Neural progenitor cell (in vitro differentiated cells): ENCODE data around the gene KLHL20. TPM values are rescaled to one million over a fixed set of nuclear protein-coding genes. Genes with fewer than 3 reads are reported as not detected.

Experiments
- DNase-seq: peaks from one replicate; pipeline ENCODE4 v3.0.0-alpha.2; 2016; ENCODE audit warnings: low spot score
- H2AFZ ChIP-seq: fragments of 200-600 bp; sonication (generic); replicated peaks from 2 replicates; pipeline ENCODE4 v1.6.1; 2016; ENCODE audit warnings: antibody characterized with exemption
- H3F3A ChIP-seq: fragments of 200-600 bp; sonication (generic); 2 replicates; pipeline ENCODE4 v1.6.1; 2016; ENCODE audit warnings: antibody characterized with exemption, low read depth
- H3K27ac ChIP-seq: fragments of 200-600 bp; sonication (generic); 2 replicates; pipeline ENCODE4 v1.5.1; 2016; ENCODE audit warnings: mild to moderate bottlenecking
- H3K27me3 ChIP-seq: fragments of 200-600 bp; sonication (generic); 2 replicates; pipeline ENCODE4 v1.6.1; 2016; ENCODE audit warnings: mild to moderate bottlenecking, moderate library complexity
- H3K36me3 ChIP-seq: fragments of 200-600 bp; sonication (generic); 2 replicates; pipeline ENCODE4 v1.5.1; 2016
- H3K4me1 ChIP-seq: fragments of 200-600 bp; sonication (generic); 2 replicates; pipeline ENCODE4 v1.6.1; 2016; ENCODE audit warnings: mixed run types
- H3K4me2 ChIP-seq: fragments of 200-600 bp; sonication (generic); 2 replicates; pipeline ENCODE4 v1.6.1; 2016
- H3K4me3 ChIP-seq: fragments of 200-600 bp; sonication (generic); 2 replicates; pipeline ENCODE4 v1.5.1; 2016
- H3K79me2 ChIP-seq: fragments of 200-600 bp; sonication (generic); 2 replicates; pipeline ENCODE4 v1.6.1; 2016; ENCODE audit warnings: low read depth
- H3K9ac ChIP-seq: fragments of 200-600 bp; sonication (generic); 2 replicates; pipeline ENCODE4 v1.6.1; 2016
- H3K9me3 ChIP-seq: fragments of 200-600 bp; sonication (generic); 2 replicates; pipeline ENCODE4 v1.5.1; 2016; ENCODE audit warnings: low read depth
- H4K20me1 ChIP-seq: fragments of 200-600 bp; sonication (generic); 2 replicates; pipeline ENCODE4 v1.6.1; 2016; ENCODE audit warnings: low read depth
- H3K27ac Mint-ChIP-seq: 3 replicates; pipeline ENCODE4 v1.8.0; 2021; ENCODE audit warnings: mixed read lengths
- H3K27me3 Mint-ChIP-seq: 2 replicates; pipeline ENCODE4 v1.8.0; 2022; ENCODE audit warnings: low read depth, mild to moderate bottlenecking, inconsistent platforms, moderate library complexity, mixed read lengths; ENCODE audit not compliant: insufficient read depth
- H3K36me3 Mint-ChIP-seq: 3 replicates; pipeline ENCODE4 v1.8.0; 2021; ENCODE audit warnings: mixed read lengths
- H3K4me1 Mint-ChIP-seq: 3 replicates; pipeline ENCODE4 v1.8.0; 2021; ENCODE audit warnings: mixed read lengths
- H3K4me3 Mint-ChIP-seq: 3 replicates; pipeline ENCODE4 v1.8.0; 2021; ENCODE audit warnings: mild to moderate bottlenecking, moderate library complexity, mixed read lengths
- H3K9me3 Mint-ChIP-seq: 3 replicates; pipeline ENCODE4 v1.8.0; 2020; ENCODE audit warnings: mixed read lengths
- EZH2 ChIP-seq: fragments of 200-600 bp; sonication (generic); IDR thresholded peaks from 2 replicates; pipeline ENCODE4 v1.6.1; 2017; ENCODE audit warnings: antibody characterized with exemption, mild to moderate bottlenecking, moderate library complexity
- EZH2phosphoT487 ChIP-seq: fragments of 200-600 bp; sonication (generic); IDR thresholded peaks from 2 replicates; pipeline ENCODE4 v1.6.1; 2017; ENCODE audit warnings: antibody characterized with exemption
- total RNA-seq: library from RNA; depleted of rRNA; stranded (reverse); fragments of >200 nt; gene quantifications from 2 replicates; pipeline ENCODE4 v1.2.3, GENCODE V29; 2015; ENCODE audit warnings: low replicate concordance
- TF ChIP-seq, protein P1 (sequence below): fragments of 200-600 bp; sonication (generic); IDR thresholded peaks from 2 replicates; pipeline ENCODE4 v1.5.1; 2017; ENCODE audit warnings: antibody characterized with exemption, mild to moderate bottlenecking

Gene KLHL20
- total RNA-seq, 1 donor from 2014 or later, result 30.4 TPM

DNA sequence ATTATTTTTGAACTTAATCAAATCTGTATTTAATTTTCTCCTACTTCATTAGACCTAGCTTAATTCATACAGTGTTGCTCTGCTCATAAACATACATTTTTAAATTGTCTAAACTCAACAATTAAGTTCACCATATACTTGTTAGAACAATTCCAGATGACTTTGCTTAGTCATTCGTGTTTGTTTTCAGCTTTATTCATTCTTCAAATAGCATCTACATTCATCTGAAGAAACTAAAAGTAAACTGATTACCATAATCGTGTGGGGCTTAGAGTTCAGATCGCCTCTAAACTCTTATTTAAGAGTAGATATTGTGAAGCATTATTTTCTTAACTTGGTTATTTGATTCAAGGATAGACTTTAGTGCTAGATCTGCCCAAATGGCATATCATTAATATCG, 34.4 kb downstream of the KLHL20 start:
- peaks cover 4% of the 10 kb centered on the region for H3K36me3 ChIP-seq
- H4K20me1 ChIP-seq, result no peaks in the 10 kb centered on the region
- H3K4me3 ChIP-seq, result no peak overlapping the region
- peaks cover 2% of the 10 kb centered on the region for H3K36me3 Mint-ChIP-seq
- H3K4me1 ChIP-seq, result no peaks in the 10 kb centered on the region
- no peaks in the 10 kb centered on the region for H3K27me3 ChIP-seq
- no peaks in the 10 kb centered on the region for H3K9me3 ChIP-seq
- peaks cover 3% of the 10 kb centered on the region for H3K79me2 ChIP-seq
- H3K9me3 Mint-ChIP-seq, result no peaks in the 10 kb centered on the region
- H3K4me2 ChIP-seq, result no peak overlapping the region
- H3K4me1 Mint-ChIP-seq, result no peaks in the 10 kb centered on the region
- TF ChIP-seq, protein P1, sequence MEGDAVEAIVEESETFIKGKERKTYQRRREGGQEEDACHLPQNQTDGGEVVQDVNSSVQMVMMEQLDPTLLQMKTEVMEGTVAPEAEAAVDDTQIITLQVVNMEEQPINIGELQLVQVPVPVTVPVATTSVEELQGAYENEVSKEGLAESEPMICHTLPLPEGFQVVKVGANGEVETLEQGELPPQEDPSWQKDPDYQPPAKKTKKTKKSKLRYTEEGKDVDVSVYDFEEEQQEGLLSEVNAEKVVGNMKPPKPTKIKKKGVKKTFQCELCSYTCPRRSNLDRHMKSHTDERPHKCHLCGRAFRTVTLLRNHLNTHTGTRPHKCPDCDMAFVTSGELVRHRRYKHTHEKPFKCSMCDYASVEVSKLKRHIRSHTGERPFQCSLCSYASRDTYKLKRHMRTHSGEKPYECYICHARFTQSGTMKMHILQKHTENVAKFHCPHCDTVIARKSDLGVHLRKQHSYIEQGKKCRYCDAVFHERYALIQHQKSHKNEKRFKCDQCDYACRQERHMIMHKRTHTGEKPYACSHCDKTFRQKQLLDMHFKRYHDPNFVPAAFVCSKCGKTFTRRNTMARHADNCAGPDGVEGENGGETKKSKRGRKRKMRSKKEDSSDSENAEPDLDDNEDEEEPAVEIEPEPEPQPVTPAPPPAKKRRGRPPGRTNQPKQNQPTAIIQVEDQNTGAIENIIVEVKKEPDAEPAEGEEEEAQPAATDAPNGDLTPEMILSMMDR, result no peak
- no peak for TF ChIP-seq EZH2phosphoT487
- no peak for TF ChIP-seq EZH2
- H3K4me3 Mint-ChIP-seq, result no peak overlapping the region
- no peak overlapping the region for H3K9ac ChIP-seq
- no peaks in the 10 kb centered on the region for H3F3A ChIP-seq
- no peak overlapping the region for H3K27ac Mint-ChIP-seq
- H3K27ac ChIP-seq, result no peak overlapping the region
- H2AFZ ChIP-seq, result no peak overlapping the region
- no peaks in the 10 kb centered on the region for H3K27me3 Mint-ChIP-seq
- DNase-seq, result no peak

DNA sequence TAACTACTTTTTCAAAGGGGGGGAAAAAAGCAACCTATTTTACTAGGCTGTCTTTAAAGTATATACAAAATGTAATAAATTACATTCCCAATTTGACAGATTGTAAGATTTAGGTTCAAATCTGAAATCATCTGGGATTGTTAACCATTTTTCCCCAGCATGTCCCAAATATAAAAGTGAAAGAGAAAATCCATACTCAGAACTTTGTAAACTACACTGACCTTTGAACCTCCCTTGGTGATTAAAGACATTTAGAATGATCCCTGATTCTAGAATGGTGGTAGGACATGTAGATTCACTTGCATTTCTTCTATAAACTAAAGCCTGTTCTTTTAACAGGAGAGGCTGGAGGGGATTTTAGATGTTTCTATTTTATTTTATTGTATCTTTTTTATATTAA, 39.0 kb downstream of the KLHL20 start:
- no peaks in the 10 kb centered on the region for H3K27me3 ChIP-seq
- H3K4me1 Mint-ChIP-seq, result no peaks in the 10 kb centered on the region
- no peak overlapping the region for H2AFZ ChIP-seq
- no peak overlapping the region for H3K4me2 ChIP-seq
- no peaks in the 10 kb centered on the region for H3K4me1 ChIP-seq
- no peak overlapping the region for H3K4me3 Mint-ChIP-seq
- no peaks in the 10 kb centered on the region for H3K79me2 ChIP-seq
- H3K9me3 ChIP-seq, result no peaks in the 10 kb centered on the region
- H4K20me1 ChIP-seq, result no peaks in the 10 kb centered on the region
- H3K27ac Mint-ChIP-seq, result no peak overlapping the region
- no peak overlapping the region for H3K27ac ChIP-seq
- H3K4me3 ChIP-seq, result no peak overlapping the region
- peaks cover 27% of the 10 kb centered on the region for H3K36me3 Mint-ChIP-seq
- no peak overlapping the region for H3K9ac ChIP-seq
- H3K36me3 ChIP-seq, result peaks cover 6% of the 10 kb centered on the region
- H3K9me3 Mint-ChIP-seq, result no peaks in the 10 kb centered on the region
- DNase-seq, result no peak
- no peaks in the 10 kb centered on the region for H3F3A ChIP-seq
- TF ChIP-seq EZH2, result no peak
- no peak for TF ChIP-seq EZH2phosphoT487
- TF ChIP-seq, protein P1, result no peak
- no peaks in the 10 kb centered on the region for H3K27me3 Mint-ChIP-seq

DNA sequence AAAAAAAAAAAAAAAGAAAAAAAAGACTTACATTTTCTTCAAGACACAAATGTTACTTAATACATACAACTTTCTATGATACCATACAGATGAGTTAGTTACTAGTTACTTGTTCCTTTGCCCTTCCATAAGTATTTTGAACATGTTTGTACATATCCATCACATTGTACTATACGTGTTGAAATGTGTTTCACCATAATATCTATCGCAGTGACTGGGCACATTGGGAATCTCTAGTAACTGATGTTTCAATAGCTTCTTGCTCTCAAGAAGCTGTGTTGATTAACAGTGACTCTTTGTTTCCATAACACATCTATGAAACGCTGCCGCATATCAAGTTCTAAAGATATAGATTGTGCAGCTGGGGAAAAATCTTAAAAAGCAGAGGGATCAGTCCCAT, 42.9 kb downstream of the KLHL20 start:
- H3K4me3 ChIP-seq, result no peak overlapping the region
- H3K4me2 ChIP-seq, result no peak overlapping the region
- H3K9ac ChIP-seq, result no peak overlapping the region
- no peaks in the 10 kb centered on the region for H3K27me3 ChIP-seq
- Mint-ChIP-seq H3K9me3 (peaks cover 16% of the 10 kb centered on the region), H3K27ac (no peak overlapping the region), H3K27me3 (no peaks in the 10 kb centered on the region), H3K36me3 (peaks cover 55% of the 10 kb centered on the region), H3K4me3 (no peak overlapping the region), H3K4me1 (no peaks in the 10 kb centered on the region)
- no peaks in the 10 kb centered on the region for H3K4me1 ChIP-seq
- H3K79me2 ChIP-seq, result no peaks in the 10 kb centered on the region
- H4K20me1 ChIP-seq, result no peaks in the 10 kb centered on the region
- no peak for DNase-seq
- H3K36me3 ChIP-seq, result peaks cover 12% of the 10 kb centered on the region
- no peak overlapping the region for H2AFZ ChIP-seq
- H3K27ac ChIP-seq, result no peak overlapping the region
- H3K9me3 ChIP-seq, result no peaks in the 10 kb centered on the region
- TF ChIP-seq EZH2phosphoT487 (no peak), EZH2 (no peak)
- TF ChIP-seq, protein P1, result no peak
- no peaks in the 10 kb centered on the region for H3F3A ChIP-seq
